ENCODE data around the gene CALML6.
"Not testable (repeated sequence)": the region's sequence is repeated elsewhere in the genome, so short reads cannot be mapped to it uniquely, and the experiment has no call there.

The CALML6 gene

GRCh38 chr1:1925437-1926345 is 10.6 kb downstream of the CALML6 start:
- no peak for DNase-seq (ENCODE audit: low read depth, low spot score)

DNA sequence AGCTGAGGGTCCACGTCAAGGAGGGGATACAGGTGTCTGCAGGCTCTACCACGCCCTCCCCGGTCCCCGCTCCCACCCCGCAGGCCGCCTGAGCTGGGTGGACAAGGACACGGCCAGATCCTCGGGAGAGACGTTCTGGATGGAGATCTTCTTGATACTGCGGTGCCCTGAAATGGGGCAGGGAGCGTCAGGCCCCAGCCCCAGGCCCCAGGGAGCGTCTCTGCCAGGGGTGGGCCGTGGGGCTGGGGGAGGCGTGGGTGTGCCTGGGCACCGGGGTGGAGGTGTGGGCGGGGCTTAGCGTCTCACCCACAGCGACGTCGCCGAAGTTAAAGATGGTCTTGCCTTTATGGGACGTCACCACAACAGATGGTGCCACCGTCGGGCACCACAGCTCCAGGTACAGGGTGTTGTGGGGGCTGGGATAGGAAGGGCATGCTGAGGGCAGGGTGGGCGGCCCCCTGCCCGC is 11.3 kb downstream of the CALML6 start:
- DNase-seq (ENCODE audit: low read depth, low spot score), result no peak

DNA sequence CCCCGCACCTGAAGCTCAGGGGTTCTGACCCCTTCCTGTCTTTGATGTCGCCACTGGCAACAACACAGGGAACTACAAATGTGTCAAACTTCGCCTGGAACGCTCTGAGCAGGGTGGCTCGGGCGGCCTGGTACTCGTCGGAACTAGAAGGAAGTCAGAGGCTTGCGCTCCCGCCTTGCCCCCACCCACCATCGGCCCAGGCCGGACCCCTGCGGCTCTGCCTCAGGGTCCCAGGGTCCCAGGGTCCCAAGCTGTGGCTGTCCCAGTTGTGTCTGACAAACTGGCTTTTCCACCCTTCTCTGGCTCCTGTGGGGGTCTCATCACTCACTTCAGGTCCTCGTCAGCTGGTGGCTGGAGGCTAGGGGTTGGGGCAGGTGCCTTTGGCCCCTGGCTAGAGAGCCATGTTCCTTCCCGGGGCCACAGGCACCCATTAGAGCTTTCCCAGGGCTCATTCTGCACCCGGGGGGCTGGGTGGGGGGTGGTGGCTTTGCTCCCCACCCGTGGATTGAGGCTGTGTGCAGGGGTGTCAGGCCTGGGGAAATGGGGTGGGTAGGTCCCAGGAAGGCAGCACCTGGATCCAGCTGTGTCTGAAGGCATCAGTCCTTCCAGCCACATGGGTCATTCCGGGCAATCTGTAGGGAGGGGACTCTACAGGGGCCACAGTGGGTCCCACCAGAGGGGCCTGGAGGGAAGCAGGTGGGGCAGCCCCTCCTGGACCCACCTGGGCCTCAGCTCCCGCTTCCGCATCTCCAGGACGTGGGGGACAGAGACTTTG is 12.0 kb downstream of the CALML6 start:
- no peak for DNase-seq (ENCODE audit: low read depth, low spot score)

- no peak for DNase-seq (ENCODE audit: low read depth, low spot score)
Observed at GRCh38 chr1:1927751-1928150, 12.7 kb downstream of the CALML6 start.

DNA sequence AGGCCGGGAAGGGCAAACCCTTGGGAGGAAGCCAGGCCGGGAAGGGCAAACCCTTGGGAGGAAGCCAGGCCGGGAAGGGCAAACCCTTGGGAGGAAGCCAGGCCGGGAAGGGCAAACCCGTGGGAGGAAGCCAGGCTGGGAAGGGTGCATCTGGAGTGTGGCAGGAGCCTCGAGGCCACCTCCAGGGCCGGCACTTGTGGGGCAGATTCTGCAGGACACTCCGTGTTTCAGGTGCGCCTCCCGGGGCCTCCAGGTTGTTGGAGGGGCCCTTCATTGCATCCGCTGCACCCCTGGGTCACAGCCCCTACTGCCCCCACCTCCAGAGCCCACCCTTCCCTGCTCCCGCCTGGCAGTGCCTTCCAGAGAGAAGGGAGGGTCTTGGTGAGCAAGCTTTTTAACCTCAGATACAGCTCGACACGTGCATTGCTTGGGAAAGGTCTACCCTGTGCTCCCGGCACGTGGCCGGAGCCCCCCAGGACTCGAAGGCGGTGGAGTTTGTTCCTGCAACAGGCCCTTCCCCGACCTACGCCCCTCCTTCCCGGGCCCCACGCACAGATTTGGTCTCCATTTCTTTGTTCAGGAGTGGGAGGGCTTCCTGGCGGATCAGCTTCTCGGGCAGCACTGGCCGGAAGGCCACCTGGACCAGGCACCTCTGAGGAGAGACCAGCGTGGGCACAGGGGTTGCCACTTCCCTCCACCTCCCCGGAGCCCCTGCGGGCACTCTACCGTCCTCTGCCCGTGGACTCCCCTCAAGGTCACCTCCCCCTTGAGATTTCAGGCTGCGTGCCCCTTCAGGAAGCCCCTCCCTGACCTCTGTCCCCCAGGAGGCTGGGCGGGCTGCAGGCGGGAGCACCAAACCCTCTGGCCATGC is 13.4 kb downstream of the CALML6 start:
- no peak for DNase-seq (ENCODE audit: low read depth, low spot score)

DNA sequence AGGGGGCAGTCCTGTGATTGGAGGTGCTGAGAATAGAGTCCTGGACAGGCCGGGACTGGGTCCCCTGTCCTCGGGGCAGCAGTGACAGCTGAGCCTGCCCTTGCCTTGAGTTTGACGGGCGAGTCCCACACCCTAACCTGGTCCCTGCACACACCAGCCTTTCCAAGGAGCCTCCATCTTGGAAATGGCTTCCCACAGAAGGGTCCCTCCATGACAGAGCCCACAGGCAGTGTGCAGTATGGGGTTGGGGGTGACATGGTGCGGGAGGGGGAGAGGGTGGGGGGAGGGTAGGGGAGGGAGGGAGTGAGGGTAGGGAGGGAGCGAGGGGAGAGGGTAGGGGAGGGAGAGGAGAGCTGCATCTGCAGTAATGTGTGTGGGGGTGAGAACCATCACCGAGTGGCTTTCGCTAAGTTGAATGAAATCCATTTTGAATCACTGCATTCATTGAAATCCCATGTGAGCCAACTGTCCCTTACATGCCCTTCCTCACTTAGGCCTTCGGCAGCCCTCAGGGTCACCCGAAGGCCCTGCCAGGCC is 14.1 kb downstream of the CALML6 start:
- DNase-seq (ENCODE audit: low read depth, low spot score), result no peak

DNA sequence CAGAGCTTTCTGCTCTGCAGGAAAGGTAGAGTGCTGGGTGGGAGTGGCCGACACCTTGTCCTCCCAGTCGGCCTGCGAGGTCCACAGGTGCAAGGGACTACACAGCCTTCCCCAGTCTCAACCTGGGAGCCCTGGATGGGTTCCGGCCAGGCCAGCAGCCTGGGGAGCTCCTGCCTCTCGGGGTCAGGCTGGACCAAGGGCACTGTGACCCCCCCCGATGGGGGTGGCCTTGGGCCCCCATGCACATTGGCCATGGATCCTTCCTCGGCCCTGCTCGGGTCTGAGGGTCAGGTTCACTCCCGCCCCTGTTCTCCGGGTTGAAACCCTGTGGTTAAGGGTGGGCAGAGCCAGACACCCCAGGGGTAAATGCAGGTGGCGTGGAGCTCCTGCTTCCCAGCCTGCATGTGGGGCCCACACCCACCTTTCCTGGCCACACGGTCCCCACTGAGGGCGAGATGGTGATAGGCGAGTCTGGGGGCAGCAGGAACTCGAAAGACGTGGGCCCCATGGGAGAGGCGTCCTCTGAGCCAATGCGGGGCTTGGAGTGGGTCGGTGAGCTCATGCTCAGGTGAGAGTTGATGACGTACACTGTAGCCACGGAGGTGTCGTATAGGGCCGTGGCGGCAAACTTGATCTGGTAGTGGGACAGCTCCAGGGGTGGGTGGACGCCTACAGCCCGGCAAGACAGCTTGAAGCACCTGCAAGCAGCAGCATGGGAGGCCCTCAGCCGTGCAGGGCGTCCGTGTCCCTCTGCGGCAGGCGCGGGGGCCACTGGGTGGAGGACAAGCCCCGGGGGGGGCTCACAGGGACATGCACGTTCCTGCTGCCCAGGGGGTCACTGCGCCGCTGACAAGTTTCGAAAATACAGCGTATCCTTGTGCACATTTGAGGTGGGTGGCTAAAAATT is 14.8 kb downstream of the CALML6 start:
- DNase-seq (ENCODE audit: low read depth, low spot score), result no peak

- DNase-seq (ENCODE audit: low read depth, low spot score), result not testable (repeated sequence)
Observed at GRCh38 chr1:1934848-1935247, 19.8 kb downstream of the CALML6 start.

- DNase-seq (ENCODE audit: low read depth, low spot score), result no peak
Observed at GRCh38 chr1:1937061-1937460, 22.0 kb downstream of the CALML6 start.

DNA sequence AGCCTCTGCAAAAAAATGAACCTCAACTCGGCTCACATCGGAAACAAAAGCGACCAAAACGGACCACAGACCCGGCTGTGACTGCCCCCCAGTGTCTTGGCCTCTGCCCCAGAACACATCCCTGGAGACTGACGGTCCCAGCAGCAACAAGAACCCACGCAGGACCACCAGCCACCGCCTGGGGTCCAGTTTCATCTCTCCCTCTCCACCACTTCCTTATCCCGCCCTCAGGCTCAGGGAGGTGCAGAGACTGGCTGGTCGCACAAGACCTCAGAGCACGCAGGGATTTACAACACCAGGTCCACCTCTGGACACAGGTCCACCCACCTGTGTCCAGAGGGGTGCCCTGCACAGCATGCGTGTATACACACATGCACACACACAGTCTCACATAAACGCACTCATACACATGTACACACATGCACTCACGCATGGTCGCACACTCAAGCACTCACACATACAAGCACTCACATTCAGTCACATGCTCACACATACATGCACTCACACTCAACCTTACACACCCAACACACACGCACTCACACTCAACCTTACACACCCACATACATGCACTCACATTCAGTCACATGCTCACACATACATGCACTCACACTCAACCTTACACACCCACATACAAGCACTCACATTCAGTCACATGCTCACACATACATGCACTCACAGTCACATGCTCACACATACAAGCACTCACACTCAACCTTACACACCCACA is 22.7 kb downstream of the CALML6 start:
- no peak for DNase-seq (ENCODE audit: low read depth, low spot score)

- no peak for DNase-seq (ENCODE audit: low read depth, low spot score)
Observed at GRCh38 chr1:1938276-1938573, 23.2 kb downstream of the CALML6 start.

GRCh38 chr1:1938613-1939295 is 23.7 kb downstream of the CALML6 start:
- DNase-seq (ENCODE audit: low read depth, low spot score), result no peak

DNA sequence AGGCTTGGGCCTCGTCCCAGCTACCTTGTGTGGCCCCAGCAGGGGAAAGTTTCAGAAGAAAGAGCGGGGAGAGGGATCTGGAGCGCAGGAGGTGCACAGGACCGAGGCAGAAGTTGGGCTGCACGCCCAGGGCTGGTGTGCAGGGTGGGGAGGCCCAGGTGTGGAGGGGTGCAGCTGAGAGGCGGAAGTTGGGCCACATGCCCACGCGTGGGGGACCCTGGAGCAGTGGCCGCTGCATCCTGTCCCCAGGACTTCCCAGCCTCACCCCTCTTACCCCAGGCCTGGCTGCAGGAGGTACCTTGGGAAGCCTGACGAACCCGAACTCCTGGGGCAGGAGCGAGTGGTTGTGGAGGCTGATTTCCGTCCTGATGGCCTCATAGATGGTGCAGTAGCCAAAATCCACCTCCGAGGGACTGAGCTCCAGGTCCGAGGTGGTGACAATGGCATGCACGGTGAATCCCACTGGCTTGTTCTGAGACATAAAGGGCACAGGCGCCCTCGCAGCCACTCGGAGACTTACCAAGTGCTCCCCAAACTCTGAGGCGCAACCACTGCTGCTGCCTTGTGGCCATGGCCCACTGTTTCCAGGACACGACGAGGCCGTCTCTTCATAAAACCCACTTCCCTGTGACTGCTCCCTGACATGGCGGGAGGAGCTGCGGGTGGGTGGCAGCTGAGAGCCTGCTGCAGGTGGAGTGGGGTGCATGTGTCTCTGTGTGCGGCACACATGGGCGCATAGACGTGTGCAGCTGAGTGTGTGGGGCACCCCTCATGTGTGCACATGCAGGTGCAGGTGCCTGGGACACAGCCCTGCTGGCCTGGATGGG is 24.4 kb downstream of the CALML6 start:
- no peak for DNase-seq (ENCODE audit: low read depth, low spot score)

DNA sequence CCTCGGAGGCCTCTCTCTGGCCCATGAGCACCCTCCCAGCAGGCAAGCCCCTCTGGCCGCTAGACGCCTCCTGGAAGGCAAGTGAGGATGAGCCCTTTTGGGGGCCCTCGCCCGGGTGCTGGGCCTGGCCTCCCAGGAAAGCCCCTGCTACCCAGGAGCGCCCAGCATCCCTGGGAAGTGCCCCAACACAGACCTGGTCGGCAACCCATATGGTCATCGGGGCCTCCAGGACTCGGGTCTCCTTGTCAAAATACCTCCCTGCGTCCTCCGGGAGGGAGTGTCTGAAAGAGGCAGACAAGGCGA is 25.0 kb downstream of the CALML6 start:
- no peak for DNase-seq (ENCODE audit: low read depth, low spot score)

GRCh38 chr1:1941211-1941841 is 26.3 kb downstream of the CALML6 start:
- no peak for DNase-seq (ENCODE audit: low read depth, low spot score)

- DNase-seq (ENCODE audit: low read depth, low spot score), result no peak
Observed at GRCh38 chr1:1941868-1942752, 27.1 kb downstream of the CALML6 start.

Data from smooth muscle cell of the brain vasculature (primary cell).